Left colon (tissue), 2 donors: ENCODE data around the gene EPN3. TPM values are rescaled to one million over a fixed set of nuclear protein-coding genes. Genes with fewer than 3 reads are reported as not detected.

ENCODE experiments used
- ATAC-seq: fragments of 200-7000 bp; cut with Tn5 transposase; one replicate; pipeline ENCODE4 v1.9.1; 2020; ENCODE audit warnings: mild to moderate bottlenecking, moderate library complexity
- DNase-seq, 2 donors: peaks; one replicate each; pipeline ENCODE4 v3.0.0-alpha.2; 2020
- intact Hi-C, 2 donors: fragments of 100-400 bp; cut with DNase I in 1 of 2; cut with micrococcal nuclease in 1 of 2; formaldehyde crosslinking; loops; one replicate each; pipeline versions ENCODE4 v1.11.2 to v1.14.0; 2022; cut with DNase I, micrococcal nuclease
- total RNA-seq, 2 donors: library from RNA; stranded (reverse); fragmentation: NEBNext Ultra II Directional; extraction: Animal tissue kit (Norgen Biotek cat#: 25700); gene quantifications; one replicate each; pipeline ENCODE4 v1.2.1, GENCODE V29; 2021
- donor health status: DM: no; HTN: no; CAD: no.
- donor health status: DM: yes; HTN: yes; CAD: no.

The EPN3 gene
- total RNA-seq, 2 donors from 2014 or later, result 40.1 to 58.5 TPM

DNA sequence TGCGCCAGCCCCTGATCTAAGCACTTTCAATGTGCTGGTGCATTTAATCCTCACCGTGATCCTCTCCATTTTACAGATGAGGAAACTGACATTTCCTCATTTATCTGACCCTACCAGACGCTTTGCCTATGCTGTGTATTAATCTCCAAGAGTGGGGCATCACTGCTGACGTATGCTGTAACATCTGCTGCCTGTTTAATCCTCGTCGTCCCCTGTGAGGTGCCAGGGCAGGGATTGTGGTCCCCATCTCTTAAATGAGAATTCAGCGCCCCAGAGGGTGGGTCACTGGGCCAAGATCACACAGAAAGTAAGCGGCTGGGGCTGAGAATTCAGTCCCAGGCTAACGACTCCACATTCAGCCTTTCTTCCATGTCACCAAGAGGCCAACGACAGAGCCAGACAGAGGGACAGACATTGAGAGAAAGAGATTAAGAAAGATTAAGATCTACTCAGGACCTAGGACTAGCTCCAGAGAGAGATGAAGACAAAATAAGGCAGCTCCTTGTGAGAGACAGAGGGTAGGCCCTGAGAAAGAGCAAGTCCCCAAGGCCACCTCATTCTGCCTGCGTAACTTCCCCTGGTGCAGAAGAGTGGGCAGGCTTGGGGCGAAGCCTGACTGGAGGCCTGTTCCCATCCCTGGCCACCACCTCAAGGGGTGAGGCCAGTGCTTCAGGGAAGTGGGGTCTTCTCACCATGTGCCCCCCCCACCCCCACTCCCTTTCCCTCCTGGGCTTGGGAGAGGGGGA, 41.5 kb downstream of the EPN3 start:
- no peak for ATAC-seq
- intact Hi-C loops, result no loop called here
- no peak for DNase-seq

DNA sequence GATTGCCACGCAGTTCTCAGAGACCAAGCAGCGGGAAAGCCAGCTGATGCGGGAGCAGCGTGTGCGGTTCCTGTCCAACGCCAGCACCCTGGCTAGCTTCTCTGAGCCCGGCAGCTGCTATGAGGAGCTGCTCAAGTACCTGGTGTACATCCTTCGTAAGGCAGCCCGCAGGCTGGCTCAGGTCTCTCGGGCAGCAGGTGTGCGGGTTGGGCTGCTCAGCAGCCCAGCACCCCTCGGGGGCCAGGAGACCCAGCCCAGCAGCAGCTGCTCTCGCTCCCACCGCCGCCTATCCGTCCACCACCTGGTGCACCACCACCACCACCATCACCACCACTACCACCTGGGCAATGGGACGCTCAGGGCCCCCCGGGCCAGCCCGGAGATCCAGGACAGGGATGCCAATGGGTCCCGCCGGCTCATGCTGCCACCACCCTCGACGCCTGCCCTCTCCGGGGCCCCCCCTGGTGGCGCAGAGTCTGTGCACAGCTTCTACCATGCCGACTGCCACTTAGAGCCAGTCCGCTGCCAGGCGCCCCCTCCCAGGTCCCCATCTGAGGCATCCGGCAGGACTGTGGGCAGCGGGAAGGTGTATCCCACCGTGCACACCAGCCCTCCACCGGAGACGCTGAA, 43.2 kb downstream of the EPN3 start:
- no peak for DNase-seq
- peak; percentile 36 for ATAC-seq
- intact Hi-C loops, result no loop called here

DNA sequence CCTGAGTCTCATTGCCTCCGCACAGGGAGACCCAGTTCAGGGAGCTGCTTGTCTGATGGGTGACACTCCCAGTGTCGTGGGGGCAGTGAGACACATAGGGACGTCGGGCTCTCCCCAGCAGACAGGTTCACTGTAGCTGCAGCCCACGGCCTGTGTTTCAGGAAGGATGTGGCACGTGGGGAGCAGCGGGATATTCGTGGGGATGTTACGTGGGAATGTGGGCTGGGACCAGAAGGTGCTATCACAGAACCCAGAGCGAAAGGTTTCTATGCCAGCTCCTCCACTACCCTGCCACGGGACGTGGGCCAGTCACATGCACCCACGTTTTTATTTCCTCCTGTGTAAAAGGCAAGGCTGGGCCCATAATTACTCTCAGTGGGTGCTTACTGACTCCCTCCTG, 44.3 kb downstream of the EPN3 start:
- ATAC-seq (no peak), DNase-seq (no peak)
- intact Hi-C loops, result no loop called here

DNA sequence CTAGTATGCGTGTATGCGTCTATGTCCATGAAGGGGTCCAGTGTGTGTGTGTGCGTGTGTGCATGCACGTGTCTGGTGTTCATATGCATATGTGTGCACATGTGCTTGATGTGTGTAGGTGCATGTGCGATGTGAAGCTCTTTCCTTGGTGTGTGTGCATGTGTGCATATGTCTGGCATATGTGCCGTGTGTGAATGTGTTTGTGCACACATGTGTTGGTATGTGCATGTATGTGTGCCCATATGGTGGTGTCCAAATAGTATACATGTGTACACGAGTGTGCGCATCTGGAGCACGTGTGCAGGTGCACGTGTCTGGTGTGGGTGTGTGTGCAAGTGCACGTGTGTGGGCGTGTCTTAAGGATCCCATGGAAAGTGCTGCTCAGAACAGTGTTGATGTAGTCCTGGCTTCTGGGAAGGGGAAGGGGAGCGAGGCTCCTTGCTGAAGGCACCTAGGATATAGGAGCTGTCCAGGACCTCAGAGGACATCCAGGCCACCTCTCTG, 45.0 kb downstream of the EPN3 start:
- ATAC-seq, result no peak
- intact Hi-C loops, result no loop called here

DNA sequence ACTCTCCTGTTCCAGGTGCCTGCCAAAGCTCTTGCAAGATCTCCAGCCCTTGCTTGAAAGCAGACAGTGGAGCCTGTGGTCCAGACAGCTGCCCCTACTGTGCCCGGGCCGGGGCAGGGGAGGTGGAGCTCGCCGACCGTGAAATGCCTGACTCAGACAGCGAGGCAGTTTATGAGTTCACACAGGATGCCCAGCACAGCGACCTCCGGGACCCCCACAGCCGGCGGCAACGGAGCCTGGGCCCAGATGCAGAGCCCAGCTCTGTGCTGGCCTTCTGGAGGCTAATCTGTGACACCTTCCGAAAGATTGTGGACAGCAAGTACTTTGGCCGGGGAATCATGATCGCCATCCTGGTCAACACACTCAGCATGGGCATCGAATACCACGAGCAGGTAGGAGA, 45.6 kb downstream of the EPN3 start:
- ATAC-seq, result no peak
- no peak for DNase-seq
- intact Hi-C loops, result no loop called here

More for the DNA sequence above, 45.0 kb downstream of the EPN3 start:
- DNase-seq, result no peak

DNA sequence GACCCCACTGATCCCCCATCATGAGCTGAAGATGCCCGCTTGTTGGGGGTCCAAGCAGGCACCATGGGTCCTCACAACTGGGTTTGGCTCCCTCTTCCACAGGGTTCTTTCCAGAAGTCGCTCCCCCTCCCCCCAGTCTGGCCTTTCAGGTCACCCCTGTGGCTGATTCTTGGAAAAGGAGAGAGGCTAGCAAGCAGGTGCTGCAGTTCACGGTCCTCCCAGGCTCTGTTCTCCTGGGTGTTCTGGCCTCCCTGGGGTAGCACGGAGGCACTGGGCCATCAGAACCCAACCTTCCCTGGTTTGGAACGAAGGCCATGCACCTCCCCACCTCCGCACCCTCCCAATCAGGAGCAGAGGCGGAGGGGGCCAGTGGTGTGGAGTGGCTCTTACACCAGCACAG, 46.9 kb downstream of the EPN3 start:
- DNase-seq, result no peak
- ATAC-seq, result no peak
- intact Hi-C loops, result no loop called here

DNA sequence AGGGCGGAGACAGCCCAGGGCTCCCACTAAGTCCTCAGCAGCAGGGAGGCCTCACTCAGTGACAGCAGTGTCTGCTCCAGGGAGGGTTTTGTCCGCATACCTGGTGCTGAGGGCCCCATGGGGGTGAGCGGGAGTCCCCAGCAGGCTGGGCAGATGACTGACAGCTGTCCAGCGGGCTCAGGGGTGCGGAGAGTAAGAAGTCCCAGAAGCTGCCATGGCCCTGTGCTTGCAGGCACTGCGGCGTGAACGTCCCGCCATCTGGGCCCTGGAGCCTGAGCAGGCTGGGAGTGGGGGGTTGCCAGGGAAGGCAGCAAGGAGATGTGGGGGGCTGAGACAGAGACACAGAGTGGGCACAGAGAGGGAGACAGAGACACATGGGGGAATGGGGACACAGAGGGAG, 48.1 kb downstream of the EPN3 start:
- ATAC-seq (no peak), DNase-seq (no peak)
- intact Hi-C loops, result no loop called here

DNA sequence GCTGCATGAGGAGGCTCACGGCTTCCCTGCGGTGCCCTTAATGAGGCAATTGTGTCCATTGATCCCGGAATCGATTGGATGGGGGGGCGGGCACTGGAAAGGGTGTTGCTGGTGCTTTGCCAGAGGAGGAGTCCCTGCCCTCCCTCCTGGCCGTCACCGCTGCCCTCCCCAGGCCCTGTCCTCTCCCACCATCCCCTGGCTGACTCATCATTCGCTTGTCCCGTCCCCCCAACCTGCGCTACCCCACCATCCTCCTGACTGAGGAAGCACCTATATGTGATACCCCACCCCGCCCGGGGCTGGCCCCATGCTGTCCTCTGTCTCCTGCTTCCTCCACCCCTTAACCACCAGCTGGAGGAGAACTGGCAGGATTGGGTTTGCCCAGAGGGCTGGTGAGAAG, 48.8 kb downstream of the EPN3 start:
- ATAC-seq, result no peak
- intact Hi-C loops, result no loop called here
- DNase-seq, result no peak

DNA sequence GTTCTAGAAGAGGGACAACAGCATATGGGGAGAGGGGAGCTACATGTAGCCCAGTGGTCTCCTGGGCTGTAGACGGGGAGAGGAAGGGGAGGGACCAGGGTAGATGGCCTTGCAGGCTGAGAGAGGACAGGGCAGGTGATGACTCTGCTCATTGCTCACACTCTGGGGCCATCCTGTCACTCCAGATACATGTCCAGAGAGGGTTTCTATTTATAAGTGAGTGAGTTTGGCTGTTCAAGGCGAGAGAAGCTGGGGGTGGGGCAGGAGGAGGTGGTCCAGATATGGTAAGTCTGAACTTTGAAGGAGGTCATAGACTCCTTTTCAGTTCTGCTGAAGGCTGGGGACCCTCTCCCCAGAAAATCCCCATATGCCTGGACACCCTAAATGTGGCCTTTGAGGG, 50.2 kb downstream of the EPN3 start:
- DNase-seq, result no peak
- no peak for ATAC-seq
- intact Hi-C loops, result no loop called here

DNA sequence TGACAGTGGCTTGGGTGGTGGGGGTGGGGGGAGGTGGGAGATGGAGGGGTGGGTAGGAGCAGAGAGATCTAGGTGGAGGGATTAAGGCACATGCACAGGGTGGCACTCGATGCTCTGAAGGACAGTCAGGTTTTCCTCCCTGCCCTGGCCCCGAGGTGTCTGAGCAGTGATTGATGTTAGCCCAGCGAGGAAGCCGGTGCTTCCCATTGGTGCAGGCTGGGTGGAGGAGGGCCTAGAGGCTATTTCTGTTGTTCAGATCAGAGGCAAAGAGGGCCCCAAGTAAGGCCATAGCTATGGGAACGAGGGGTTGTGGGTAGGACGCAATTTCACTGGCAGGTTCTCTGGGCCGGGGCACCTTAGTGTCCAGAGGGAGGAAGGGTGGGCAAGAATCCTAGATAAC, 51.1 kb downstream of the EPN3 start:
- intact Hi-C loops, result no loop called here
- ATAC-seq, result no peak

DNA sequence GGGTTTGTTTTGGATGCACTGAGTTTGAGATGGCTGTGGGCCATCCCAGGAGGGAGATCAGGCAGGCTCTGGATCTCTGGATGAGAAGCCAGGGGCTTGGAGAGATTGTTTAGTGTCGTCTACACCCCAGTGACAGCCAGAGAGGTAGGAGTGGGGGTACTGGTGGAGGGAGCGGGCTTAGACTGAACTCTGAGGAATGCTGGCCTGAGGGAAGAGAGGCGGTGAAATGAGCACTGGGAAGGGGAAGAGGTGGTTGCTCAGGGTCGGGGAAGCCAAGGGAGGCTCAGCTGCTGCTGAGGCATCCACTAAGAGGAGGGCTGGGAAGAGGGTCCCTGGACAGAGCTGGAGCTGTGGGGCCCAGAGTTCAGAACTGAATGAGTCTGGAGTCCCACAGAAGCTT, 51.6 kb downstream of the EPN3 start:
- no peak for DNase-seq

More for the DNA sequence above, 51.1 kb downstream of the EPN3 start:
- no peak for DNase-seq

DNA sequence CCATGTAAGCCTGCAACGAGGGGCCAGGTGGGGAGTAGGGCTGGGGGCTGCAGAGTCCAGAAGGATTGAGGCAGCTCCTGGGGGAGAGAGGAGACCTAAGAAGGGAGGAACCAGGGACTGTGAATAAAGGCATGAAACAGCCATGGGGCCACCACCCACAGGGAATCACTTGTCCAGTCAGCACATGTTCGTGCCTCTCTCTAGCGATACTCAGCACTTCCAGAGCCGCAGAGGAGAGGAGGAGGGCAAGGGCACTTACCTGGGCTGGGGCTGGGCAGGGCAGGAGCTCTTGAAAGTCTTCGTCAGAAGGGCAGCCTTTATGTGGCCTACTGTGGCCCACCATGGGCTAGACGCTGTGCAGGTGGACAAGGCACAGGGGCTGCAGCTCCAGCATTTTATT, 52.2 kb downstream of the EPN3 start:
- DNase-seq, result no peak
- intact Hi-C loops, result no loop called here
- no peak for ATAC-seq

More for the DNA sequence above, 51.6 kb downstream of the EPN3 start:
- intact Hi-C loops, result no loop called here
- ATAC-seq, result no peak

DNA sequence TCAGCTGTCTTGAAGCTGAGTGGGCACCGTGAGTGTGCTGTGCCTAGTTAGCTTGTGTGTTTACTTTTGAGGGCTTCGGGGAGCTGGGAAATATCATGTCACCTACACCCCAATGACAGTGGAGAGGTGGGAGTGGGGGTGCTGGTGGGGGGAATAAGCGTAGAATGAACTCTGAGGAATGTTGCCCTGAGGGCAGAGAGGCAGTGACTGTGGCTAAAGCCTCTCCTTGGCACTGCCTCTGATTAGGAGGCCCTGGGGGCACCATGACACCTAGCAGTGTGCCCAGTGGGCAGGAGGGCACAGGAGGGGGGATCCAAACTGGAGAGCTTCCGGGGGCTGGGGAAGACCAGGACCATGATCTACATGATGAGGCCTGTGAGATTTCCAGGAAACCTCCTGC, 52.8 kb downstream of the EPN3 start:
- DNase-seq, result no peak
- ATAC-seq, result no peak
- intact Hi-C loops, result no loop called here

DNA sequence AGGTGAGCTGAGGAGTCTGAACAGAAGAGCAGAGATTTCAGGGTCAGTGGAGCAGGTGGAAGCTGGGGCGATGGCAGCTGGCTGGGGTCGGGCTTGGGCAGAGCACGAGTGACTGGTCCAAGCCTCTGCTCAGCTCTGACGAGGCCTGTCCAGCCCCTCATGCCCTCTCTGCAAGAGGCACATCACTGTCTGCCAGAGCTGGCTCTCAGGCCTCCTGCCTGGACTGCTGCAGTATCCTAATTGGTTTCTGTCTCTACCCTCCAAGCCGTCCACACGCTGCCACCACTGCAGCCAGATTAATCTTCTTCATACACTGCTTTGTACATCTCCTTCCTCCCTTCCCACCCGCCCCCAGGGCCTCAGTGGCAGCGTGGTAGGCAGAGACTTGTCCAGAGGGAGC, 53.4 kb downstream of the EPN3 start:
- DNase-seq (no peak), ATAC-seq (no peak)
- intact Hi-C loops, result no loop called here

DNA sequence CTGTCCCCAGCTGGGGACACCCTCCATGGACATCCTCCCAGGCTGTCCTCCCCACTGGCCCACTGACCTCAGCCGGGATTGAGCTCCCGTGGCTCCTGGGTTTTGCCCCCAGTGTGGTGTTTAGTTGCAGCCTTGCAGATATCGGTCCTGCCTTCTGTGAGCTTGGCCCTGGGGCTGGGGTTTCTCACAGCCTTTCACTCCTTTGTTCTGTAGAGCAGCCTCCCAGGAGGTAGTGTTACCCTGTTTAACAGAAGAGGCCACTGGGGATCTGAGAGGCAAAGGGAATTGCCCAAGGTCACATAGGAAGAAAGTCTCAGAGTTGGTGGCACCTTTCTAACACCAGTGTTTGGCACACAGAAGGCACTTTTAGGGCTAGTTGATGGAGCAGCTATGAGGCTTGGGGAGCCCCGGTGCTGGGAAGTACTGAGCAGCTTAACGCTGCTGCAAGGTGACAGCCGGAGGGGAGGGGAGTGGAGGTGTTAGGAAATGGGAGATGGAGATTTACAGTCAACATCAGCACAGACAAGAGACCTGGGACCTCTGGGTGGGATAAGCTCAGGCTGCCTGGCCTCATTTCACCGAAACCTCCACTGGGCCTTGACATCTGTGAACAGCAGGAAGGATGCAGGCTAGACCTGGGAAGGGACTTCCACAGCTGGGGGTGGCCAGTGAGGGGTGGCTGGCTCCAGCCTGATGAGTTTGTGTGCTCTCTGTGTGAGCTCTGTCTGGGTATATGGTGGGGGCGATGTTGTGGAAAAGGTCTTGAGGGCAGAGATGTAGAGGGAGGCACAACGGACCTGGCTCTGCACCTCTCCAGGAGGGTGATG, 54.1 kb downstream of the EPN3 start:
- no peak for ATAC-seq
- intact Hi-C loops, result no loop called here
- DNase-seq, result no peak

DNA sequence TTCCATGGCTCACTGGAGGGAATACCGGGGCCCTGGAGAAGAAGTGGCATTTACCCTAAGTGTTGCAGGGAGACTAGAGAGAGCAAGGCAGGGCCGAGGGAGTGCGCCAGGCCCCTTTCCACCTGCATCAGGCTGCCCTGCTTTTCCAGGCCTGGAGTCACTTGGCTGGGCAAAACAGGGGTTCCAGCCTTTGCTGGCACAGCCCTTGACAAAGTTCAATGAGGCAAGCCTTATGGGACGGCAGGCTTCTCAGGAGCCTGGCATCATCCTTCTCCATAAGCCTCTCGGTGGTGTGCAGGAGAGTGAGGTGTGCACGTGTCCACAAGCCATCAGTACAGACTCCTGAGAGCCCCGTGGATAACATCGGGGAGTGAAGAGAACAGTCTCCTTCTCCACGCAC, 55.0 kb downstream of the EPN3 start:
- DNase-seq (no peak), ATAC-seq (no peak)
- intact Hi-C loops, result no loop called here

DNA sequence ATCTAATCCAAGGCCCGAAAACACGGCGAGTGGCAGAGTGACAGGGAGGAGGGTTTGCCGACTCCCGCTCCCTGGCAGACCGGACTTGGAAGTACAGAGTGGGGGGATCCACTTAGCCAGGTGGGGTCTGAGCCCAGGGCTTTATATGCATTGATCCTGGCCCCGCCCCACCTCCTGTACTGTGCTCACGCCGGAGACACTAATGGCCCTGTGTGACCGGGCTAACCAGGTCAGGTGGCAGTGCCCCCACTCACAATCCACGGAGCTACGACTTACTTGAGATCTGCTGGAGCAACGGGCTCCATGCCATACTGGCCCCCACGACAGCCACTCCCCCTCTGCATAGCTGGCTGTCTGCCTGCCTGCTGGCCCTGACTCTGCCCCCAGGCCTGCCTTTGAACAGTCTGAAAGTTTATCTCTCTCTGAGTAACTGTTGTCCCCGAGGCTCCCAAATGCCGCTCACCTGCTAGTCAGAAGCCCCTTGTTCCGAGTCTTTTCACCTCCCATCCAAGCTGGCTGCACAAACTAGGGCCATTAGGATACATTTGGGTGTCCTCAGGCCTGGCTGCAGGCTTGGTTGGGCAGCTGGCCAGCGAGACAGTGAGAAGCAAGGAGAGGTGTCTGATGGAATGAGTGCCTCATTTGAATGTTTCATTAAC, 56.0 kb downstream of the EPN3 start:
- intact Hi-C loops, result no loop called here
- no peak for ATAC-seq
- DNase-seq, result no peak

DNA sequence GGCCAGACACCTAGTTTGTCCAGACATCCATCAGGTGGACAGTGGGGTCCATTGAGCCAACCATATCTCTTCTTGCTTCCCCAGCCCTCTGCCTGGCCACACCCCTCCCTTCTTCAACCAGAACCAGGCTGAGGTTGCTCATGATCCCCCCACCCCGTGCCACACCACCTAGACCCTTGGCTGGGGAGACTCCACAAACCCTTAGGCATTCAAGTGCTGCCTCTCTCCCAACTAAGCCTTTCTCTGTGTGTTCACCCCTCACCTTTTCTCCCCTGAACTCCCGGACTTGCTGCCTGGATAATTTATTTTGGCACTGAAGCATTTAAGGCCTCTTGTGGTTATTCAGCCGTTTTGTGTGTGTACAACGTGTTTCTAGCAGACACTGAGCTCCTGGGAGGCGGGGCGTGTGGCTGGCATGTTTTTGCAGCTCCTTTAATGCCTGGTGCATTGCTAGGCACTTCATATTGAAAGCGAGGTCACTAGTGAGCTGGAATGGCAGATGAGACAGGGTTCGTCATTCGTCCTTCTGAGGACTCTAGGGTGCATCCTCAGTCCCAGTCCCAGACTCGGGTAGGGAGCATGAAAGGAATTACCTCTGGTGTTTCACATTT, 56.7 kb downstream of the EPN3 start:
- intact Hi-C loops, result no loop called here
- ATAC-seq, result peak; percentile 7
- DNase-seq, result no peak
